RWPE1 (cell line): ENCODE results near the gene MAP7D2.

Experiments
- CTCF ChIA-PET: fragments of 350-600 bp; sonication (Branson Sonifier 250); formaldehyde crosslinking; extraction: SDS; loops from one replicate; lab custom pipeline; 2021; lab: Yijun Ruan, JAX
- POLR2A ChIA-PET: fragments of 400-600 bp; formaldehyde crosslinking; extraction: SDS; loops from one replicate; lab custom pipeline; 2020; ENCODE audit warnings: antibody characterized with exemption; ENCODE audit not compliant: low non-redundant PET; lab: Yijun Ruan, JAX
- DNase-seq: peaks from one replicate; pipeline ENCODE4 v3.0.0; 2012; ENCODE audit warnings: low spot score
- H3K27ac ChIP-seq: fragments of 450-650 bp; 2 replicates; pipeline ENCODE4 v1.5.1; 2017
- TF ChIP-seq, protein P1 (sequence below): fragments of 450-650 bp; conservative IDR thresholded peaks from 2 replicates; pipeline ENCODE4 v1.5.1; 2017; ENCODE audit warnings: low read depth, mild to moderate bottlenecking

MAP7D2 gene

DNA sequence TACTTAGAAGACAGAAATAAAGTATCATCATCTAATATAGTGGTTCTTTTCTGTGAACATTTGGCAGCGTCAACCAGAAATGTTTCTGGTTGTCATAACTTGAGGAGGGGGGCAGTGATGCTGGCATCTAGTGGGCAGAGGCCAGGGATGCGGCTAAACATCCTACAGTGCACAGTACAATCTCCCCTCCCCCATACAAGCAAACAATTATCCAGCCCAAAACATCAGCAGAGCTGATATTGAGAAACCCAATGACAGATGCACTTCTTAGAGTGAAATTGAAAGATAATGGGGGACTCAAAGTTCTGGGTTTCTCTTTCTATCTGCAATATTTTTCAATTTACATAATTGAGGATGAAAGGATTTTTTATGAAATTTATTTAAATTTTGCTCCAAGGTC lies 26.9 kb upstream of the MAP7D2 start:
- ChIA-PET POLR2A (no interaction called here), CTCF (no interaction called here)
- DNase-seq: no peak
- TF ChIP-seq, protein P1, sequence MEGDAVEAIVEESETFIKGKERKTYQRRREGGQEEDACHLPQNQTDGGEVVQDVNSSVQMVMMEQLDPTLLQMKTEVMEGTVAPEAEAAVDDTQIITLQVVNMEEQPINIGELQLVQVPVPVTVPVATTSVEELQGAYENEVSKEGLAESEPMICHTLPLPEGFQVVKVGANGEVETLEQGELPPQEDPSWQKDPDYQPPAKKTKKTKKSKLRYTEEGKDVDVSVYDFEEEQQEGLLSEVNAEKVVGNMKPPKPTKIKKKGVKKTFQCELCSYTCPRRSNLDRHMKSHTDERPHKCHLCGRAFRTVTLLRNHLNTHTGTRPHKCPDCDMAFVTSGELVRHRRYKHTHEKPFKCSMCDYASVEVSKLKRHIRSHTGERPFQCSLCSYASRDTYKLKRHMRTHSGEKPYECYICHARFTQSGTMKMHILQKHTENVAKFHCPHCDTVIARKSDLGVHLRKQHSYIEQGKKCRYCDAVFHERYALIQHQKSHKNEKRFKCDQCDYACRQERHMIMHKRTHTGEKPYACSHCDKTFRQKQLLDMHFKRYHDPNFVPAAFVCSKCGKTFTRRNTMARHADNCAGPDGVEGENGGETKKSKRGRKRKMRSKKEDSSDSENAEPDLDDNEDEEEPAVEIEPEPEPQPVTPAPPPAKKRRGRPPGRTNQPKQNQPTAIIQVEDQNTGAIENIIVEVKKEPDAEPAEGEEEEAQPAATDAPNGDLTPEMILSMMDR: no peak
- no peak overlapping the region for H3K27ac ChIP-seq

- CTCF ChIA-PET: no interaction called here
- H3K27ac ChIP-seq: no peak overlapping the region
- TF ChIP-seq, protein P1: no peak
- POLR2A ChIA-PET: no interaction called here
- DNase-seq: no peak
Observed at GRCh38 chrX:20143111-20143510, 26.4 kb upstream of the MAP7D2 start.

DNA sequence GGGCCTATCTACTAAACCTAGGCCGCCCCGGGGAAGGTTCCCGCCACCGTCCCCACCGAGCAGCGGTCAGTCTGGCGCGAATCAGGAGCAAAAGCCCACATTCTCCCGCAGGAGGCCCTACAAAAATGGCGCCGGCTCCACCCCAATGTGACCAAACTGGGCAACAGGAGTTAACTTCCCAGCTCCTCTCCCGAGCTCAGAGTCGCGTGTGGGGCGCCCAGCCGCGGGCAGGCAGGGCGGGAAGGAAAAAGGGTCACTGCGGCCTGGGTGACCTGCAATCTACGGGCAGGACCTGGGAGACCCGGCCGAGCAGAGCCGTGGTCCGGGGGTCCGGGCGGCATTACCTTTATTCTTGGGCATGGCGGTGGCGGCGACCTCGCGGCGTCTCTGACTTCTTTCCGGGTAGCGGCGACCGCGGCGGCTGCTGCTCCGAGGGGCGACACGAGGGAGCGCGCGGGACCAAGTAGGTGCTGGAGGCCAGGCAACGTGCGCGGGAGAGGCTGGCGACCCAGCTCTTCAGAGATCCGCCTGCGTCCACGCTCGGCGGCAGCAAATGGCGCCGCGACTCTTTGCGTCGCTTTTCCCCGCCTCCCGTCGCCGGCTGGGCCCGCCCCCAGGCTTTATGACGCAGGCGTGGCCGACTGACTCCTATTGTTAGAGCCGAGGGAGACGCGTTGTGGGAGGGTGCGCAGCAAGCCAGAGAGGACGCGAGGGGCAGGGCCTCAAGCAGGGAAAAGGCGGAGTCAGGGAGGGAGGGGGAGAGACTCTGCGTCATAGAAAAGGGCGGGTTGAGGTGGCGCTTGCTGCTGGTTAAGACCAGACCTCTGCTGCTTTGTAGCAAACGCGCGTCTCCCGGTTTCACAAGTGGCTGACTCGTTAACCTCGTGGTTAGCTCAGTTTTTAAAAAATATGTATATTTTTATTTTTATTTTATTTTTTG lies 24.8 kb upstream of the MAP7D2 start, which contains the start of gene EIF1AX:
Gene EIF1AX, minus strand, starts transcription at position 558 of the 940 bp plus-strand sequence. Its CDS starts 198 bp downstream, at position 360.
- peak; percentile 82 for DNase-seq
- POLR2A ChIA-PET: no interaction called here
- CTCF ChIA-PET: interaction anchor here (0.8 kb wide), 1 partner anchor 97 kb away, joined by 3 read pairs; no protein-coding TSS in a partner anchor
- TF ChIP-seq, protein P1: no peak
- peak within 1 kb of the TSS; percentile 73 for H3K27ac ChIP-seq

DNA sequence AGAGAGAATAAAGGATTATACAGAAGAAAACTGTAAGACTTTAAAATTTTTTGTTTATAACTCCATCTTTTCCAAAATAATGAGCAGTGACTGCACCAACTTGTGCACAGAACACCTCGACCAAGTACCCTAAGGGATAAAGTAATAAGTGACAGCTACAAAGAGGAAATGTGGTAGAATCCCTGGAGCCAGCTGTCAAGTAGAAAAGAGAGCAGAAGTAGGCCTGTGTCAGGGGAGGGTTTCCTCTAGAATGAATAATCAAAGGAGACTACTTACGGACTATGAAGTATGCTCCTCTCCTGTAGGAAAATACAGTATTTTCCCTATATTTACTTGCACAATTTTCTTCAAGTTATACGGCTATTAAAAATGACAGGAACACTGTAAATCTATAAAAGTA lies 23.7 kb upstream of the MAP7D2 start:
- TF ChIP-seq, protein P1: no peak
- POLR2A ChIA-PET: no interaction called here
- H3K27ac ChIP-seq: no peak overlapping the region
- DNase-seq: no peak
- CTCF ChIA-PET: interaction anchor here (0.6 kb wide), 1 partner anchor 24 kb away, joined by 6 read pairs; no protein-coding TSS in a partner anchor

DNA sequence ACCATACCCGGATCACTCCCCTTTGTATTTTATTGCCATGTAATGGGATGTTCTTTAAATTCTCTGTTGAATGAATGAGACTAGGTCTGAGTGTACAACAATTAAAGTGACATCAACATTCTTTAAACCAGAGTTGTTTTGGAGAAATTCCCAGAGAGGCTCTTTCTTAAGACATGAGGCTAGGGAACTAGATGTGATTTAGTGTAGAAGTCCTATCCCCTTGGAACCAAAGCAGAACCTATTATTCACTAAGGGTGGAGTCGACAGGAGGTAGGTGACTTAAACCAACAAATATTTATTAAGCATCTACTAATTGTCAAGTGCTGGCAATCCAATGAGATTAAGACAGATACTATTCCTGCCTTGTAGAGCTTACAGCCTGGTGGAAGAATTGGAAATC lies 23.3 kb upstream of the MAP7D2 start:
- H3K27ac ChIP-seq: no peak overlapping the region
- POLR2A ChIA-PET: no interaction called here
- CTCF ChIA-PET: interaction anchor here (0.6 kb wide), 2 partner anchors 24 to 297 kb away, joined by 3 to 6 read pairs; no protein-coding TSS in a partner anchor
- DNase-seq: no peak
- TF ChIP-seq, protein P1: no peak

- ChIA-PET CTCF (no interaction called here), POLR2A (no interaction called here)
- TF ChIP-seq, protein P1: no peak
- H3K27ac ChIP-seq: no peak overlapping the region
- DNase-seq: no peak
Observed at GRCh38 chrX:20135944-20136343, 19.2 kb upstream of the MAP7D2 start.
